ENCODE measurements around the gene RPS2.

- TF ChIP-seq CTCF (IDR thresholded peaks at IDR 0.05; ENCODE audit: poor library complexity) = no peak
- TF ChIP-seq EZH2 (IDR thresholded peaks at IDR 0.05; ENCODE audit: borderline replicate concordance) = peak; percentile 22
- TF ChIP-seq EZH2phosphoT487 (IDR thresholded peaks at IDR 0.05; ENCODE audit: low read depth, severe bottlenecking, unreplicated experiment) = no peak
Observed at GRCh38 chr16:1980030-1980769, 15.6 kb upstream of the RPS2 start.
